GM23338 (cell line): ENCODE data around the gene USH1C.

Source experiments
- CREB1 ChIP-seq: fragments of 250-450 bp; sonication (Bioruptor Pico); IDR thresholded peaks from 2 replicates; pipeline ENCODE4 v1.5.0; 2020; ENCODE audit warnings: low read depth, mild to moderate bottlenecking, moderate library complexity
- EZH2 ChIP-seq: fragments of 200-600 bp; sonication (generic); IDR thresholded peaks from one replicate; pipeline ENCODE4 v1.8.0; 2017; ENCODE audit warnings: antibody characterized with exemption, mild to moderate bottlenecking, low read depth; ENCODE audit not compliant: unreplicated experiment
- EZH2phosphoT487 ChIP-seq: fragments of 200-600 bp; sonication (generic); IDR thresholded peaks from one replicate; pipeline ENCODE4 v1.8.1; 2018; ENCODE audit warnings: antibody characterized with exemption; ENCODE audit not compliant: unreplicated experiment
- JUNB ChIP-seq: IDR thresholded peaks from one replicate; pipeline ENCODE4 v1.6.1; 2016; ENCODE audit warnings: antibody characterized with exemption; ENCODE audit not compliant: unreplicated experiment
- NANOG ChIP-seq: IDR thresholded peaks from 2 replicates; pipeline ENCODE4 v1.6.1; 2016; ENCODE audit warnings: antibody characterized with exemption, borderline replicate concordance
- POLR2AphosphoS5 ChIP-seq: IDR thresholded peaks from 2 replicates; pipeline ENCODE4 v1.6.1; 2016; ENCODE audit warnings: antibody characterized with exemption, low read depth
- STAT1 ChIP-seq: IDR thresholded peaks from one replicate; pipeline ENCODE4 v1.6.1; 2016; ENCODE audit warnings: antibody characterized with exemption; ENCODE audit not compliant: unreplicated experiment
- ZNF114 ChIP-seq: fragments of 250-450 bp; sonication (Bioruptor Pico); IDR thresholded peaks from 2 replicates; pipeline ENCODE4 v1.5.0; 2020; ENCODE audit warnings: mild to moderate bottlenecking, moderate library complexity
- ZNF331 ChIP-seq: fragments of 250-450 bp; sonication (Bioruptor Pico); IDR thresholded peaks from 2 replicates; pipeline ENCODE4 v1.5.0; 2020; ENCODE audit warnings: low read depth, mild to moderate bottlenecking, moderate library complexity
- TF ChIP-seq, protein P1 (sequence below), 2 experiments: fragments of 200-600 bp in 1 of 2; sonication (generic) in 1 of 2; conservative IDR thresholded peaks; 2 replicates each; pipeline versions ENCODE4 v1.5.1 to v1.6.1; 2016 to 2017; ENCODE audit warnings: antibody characterized with exemption in 2 of 2, low read depth in 2 of 2, mild to moderate bottlenecking in 2 of 2, moderate library complexity in 1 of 2
- TF ChIP-seq, protein P2 (sequence below): IDR thresholded peaks from one replicate; pipeline ENCODE4 v1.6.1; 2018; ENCODE audit warnings: antibody characterized with exemption; ENCODE audit not compliant: unreplicated experiment
- TF ChIP-seq, protein P3 (sequence below): IDR thresholded peaks from 2 replicates; pipeline ENCODE4 v1.6.1; 2016; ENCODE audit warnings: antibody characterized with exemption
- TF ChIP-seq, protein P4 (sequence below): fragments of 250-450 bp; sonication (Bioruptor Pico); IDR thresholded peaks from 2 replicates; pipeline ENCODE4 v1.5.0; 2020; ENCODE audit warnings: mild to moderate bottlenecking, moderate library complexity

DNA sequence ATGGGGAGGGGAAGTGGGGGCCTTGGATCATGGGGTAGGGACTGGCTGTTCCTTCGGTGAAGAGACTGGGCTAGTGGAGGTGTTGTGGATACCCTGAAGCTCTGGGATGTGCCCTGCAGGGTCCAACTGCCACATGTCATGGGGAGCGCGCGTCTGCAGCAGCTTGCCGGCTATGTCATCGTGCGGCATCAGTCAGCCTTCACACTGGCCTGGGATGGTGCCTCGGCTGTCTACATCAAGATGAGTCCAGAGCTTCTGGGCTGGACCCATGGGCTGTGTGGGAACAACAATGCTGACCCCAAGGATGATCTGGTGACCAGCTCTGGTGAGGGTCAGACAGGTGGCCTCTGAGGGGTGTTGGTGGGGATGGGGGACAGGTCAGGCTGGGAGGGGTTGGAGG is 12.8 kb upstream of the USH1C start:
- TF ChIP-seq, protein P1, sequence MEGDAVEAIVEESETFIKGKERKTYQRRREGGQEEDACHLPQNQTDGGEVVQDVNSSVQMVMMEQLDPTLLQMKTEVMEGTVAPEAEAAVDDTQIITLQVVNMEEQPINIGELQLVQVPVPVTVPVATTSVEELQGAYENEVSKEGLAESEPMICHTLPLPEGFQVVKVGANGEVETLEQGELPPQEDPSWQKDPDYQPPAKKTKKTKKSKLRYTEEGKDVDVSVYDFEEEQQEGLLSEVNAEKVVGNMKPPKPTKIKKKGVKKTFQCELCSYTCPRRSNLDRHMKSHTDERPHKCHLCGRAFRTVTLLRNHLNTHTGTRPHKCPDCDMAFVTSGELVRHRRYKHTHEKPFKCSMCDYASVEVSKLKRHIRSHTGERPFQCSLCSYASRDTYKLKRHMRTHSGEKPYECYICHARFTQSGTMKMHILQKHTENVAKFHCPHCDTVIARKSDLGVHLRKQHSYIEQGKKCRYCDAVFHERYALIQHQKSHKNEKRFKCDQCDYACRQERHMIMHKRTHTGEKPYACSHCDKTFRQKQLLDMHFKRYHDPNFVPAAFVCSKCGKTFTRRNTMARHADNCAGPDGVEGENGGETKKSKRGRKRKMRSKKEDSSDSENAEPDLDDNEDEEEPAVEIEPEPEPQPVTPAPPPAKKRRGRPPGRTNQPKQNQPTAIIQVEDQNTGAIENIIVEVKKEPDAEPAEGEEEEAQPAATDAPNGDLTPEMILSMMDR (conservative IDR thresholded peaks at IDR 0.05; ENCODE audit: low read depth in 2 of 2): no peak
- TF ChIP-seq EZH2 (no peak), JUNB (no peak), ZNF331 (CRISPR knock-in tag) (no peak), NANOG (no peak), STAT1 (no peak), CREB1 (no peak), POLR2AphosphoS5 (no peak), EZH2phosphoT487 (no peak), ZNF114 (no peak)
- TF ChIP-seq, protein P2, sequence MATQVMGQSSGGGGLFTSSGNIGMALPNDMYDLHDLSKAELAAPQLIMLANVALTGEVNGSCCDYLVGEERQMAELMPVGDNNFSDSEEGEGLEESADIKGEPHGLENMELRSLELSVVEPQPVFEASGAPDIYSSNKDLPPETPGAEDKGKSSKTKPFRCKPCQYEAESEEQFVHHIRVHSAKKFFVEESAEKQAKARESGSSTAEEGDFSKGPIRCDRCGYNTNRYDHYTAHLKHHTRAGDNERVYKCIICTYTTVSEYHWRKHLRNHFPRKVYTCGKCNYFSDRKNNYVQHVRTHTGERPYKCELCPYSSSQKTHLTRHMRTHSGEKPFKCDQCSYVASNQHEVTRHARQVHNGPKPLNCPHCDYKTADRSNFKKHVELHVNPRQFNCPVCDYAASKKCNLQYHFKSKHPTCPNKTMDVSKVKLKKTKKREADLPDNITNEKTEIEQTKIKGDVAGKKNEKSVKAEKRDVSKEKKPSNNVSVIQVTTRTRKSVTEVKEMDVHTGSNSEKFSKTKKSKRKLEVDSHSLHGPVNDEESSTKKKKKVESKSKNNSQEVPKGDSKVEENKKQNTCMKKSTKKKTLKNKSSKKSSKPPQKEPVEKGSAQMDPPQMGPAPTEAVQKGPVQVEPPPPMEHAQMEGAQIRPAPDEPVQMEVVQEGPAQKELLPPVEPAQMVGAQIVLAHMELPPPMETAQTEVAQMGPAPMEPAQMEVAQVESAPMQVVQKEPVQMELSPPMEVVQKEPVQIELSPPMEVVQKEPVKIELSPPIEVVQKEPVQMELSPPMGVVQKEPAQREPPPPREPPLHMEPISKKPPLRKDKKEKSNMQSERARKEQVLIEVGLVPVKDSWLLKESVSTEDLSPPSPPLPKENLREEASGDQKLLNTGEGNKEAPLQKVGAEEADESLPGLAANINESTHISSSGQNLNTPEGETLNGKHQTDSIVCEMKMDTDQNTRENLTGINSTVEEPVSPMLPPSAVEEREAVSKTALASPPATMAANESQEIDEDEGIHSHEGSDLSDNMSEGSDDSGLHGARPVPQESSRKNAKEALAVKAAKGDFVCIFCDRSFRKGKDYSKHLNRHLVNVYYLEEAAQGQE: no peak
- TF ChIP-seq, protein P3, sequence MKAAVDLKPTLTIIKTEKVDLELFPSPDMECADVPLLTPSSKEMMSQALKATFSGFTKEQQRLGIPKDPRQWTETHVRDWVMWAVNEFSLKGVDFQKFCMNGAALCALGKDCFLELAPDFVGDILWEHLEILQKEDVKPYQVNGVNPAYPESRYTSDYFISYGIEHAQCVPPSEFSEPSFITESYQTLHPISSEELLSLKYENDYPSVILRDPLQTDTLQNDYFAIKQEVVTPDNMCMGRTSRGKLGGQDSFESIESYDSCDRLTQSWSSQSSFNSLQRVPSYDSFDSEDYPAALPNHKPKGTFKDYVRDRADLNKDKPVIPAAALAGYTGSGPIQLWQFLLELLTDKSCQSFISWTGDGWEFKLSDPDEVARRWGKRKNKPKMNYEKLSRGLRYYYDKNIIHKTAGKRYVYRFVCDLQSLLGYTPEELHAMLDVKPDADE: no peak
- TF ChIP-seq, protein P4, sequence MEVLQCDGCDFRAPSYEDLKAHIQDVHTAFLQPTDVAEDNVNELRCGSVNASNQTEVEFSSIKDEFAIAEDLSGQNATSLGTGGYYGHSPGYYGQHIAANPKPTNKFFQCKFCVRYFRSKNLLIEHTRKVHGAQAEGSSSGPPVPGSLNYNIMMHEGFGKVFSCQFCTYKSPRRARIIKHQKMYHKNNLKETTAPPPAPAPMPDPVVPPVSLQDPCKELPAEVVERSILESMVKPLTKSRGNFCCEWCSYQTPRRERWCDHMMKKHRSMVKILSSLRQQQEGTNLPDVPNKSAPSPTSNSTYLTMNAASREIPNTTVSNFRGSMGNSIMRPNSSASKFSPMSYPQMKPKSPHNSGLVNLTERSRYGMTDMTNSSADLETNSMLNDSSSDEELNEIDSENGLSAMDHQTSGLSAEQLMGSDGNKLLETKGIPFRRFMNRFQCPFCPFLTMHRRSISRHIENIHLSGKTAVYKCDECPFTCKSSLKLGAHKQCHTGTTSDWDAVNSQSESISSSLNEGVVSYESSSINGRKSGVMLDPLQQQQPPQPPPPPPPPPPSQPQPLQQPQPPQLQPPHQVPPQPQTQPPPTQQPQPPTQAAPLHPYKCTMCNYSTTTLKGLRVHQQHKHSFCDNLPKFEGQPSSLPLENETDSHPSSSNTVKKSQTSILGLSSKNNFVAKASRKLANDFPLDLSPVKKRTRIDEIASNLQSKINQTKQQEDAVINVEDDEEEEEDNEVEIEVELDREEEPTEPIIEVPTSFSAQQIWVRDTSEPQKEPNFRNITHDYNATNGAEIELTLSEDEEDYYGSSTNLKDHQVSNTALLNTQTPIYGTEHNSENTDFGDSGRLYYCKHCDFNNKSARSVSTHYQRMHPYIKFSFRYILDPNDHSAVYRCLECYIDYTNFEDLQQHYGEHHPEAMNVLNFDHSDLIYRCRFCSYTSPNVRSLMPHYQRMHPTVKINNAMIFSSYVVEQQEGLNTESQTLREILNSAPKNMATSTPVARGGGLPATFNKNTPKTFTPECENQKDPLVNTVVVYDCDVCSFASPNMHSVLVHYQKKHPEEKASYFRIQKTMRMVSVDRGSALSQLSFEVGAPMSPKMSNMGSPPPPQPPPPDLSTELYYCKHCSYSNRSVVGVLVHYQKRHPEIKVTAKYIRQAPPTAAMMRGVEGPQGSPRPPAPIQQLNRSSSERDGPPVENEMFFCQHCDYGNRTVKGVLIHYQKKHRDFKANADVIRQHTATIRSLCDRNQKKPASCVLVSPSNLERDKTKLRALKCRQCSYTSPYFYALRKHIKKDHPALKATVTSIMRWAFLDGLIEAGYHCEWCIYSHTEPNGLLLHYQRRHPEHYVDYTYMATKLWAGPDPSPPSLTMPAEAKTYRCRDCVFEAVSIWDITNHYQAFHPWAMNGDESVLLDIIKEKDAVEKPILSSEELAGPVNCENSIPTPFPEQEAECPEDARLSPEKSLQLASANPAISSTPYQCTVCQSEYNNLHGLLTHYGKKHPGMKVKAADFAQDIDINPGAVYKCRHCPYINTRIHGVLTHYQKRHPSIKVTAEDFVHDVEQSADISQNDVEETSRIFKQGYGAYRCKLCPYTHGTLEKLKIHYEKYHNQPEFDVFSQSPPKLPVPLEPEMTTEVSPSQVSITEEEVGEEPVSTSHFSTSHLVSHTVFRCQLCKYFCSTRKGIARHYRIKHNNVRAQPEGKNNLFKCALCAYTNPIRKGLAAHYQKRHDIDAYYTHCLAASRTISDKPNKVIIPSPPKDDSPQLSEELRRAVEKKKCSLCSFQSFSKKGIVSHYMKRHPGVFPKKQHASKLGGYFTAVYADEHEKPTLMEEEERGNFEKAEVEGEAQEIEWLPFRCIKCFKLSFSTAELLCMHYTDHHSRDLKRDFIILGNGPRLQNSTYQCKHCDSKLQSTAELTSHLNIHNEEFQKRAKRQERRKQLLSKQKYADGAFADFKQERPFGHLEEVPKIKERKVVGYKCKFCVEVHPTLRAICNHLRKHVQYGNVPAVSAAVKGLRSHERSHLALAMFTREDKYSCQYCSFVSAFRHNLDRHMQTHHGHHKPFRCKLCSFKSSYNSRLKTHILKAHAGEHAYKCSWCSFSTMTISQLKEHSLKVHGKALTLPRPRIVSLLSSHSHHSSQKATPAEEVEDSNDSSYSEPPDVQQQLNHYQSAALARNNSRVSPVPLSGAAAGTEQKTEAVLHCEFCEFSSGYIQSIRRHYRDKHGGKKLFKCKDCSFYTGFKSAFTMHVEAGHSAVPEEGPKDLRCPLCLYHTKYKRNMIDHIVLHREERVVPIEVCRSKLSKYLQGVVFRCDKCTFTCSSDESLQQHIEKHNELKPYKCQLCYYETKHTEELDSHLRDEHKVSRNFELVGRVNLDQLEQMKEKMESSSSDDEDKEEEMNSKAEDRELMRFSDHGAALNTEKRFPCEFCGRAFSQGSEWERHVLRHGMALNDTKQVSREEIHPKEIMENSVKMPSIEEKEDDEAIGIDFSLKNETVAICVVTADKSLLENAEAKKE (CRISPR knock-in tag): no peak
